Measurements from ENCODE around the gene FGF19. TPM values are rescaled to one million over a fixed set of nuclear protein-coding genes. Genes with fewer than 3 reads are reported as not detected.

The FGF19 gene, protein sequence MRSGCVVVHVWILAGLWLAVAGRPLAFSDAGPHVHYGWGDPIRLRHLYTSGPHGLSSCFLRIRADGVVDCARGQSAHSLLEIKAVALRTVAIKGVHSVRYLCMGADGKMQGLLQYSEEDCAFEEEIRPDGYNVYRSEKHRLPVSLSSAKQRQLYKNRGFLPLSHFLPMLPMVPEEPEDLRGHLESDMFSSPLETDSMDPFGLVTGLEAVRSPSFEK
- polyA plus RNA-seq (ENCODE audit: insufficient read length in 4 of 4): 1 to 10 TPM in 2 of 4 donors, under 1 TPM in 2; 0.62 to 1.7 (median 1.1) TPM

- DNase-seq (ENCODE audit: low read depth in 4 of 4, low spot score in 3 of 4): no peak
Measured at GRCh38 chr11:69703768-69704507, at the start of gene FGF19. Gene FGF19, minus strand, starts transcription at chr11:69704022. Its CDS starts 146 bp downstream, at chr11:69703876.

DNA sequence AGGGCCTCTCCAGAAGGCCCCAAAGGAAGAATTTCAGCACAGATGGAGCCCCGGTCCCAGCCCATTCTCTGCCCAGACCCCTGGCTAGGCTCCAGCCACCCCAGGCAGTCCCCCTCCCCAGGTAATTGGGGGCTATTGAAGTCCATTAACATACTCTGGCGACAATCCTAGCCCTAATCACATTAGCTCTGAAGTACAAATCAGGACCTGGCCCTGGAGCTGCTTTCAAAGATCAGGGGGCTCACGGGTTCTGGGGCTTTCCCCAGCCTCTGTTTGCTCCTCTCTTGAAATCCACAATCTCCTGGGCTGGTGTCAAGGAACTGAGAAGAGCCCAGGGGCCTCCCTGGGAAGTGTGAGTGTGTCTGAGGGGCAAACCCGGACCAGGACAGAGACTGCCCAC lies 49.1 kb upstream of the FGF19 start:
- DNase-seq (ENCODE audit: low read depth in 4 of 4, low spot score in 3 of 4): no peak

- no peak for DNase-seq (ENCODE audit: low read depth in 4 of 4, low spot score in 3 of 4)
Measured at GRCh38 chr11:69750875-69751597, 47.2 kb upstream of the FGF19 start.

DNA sequence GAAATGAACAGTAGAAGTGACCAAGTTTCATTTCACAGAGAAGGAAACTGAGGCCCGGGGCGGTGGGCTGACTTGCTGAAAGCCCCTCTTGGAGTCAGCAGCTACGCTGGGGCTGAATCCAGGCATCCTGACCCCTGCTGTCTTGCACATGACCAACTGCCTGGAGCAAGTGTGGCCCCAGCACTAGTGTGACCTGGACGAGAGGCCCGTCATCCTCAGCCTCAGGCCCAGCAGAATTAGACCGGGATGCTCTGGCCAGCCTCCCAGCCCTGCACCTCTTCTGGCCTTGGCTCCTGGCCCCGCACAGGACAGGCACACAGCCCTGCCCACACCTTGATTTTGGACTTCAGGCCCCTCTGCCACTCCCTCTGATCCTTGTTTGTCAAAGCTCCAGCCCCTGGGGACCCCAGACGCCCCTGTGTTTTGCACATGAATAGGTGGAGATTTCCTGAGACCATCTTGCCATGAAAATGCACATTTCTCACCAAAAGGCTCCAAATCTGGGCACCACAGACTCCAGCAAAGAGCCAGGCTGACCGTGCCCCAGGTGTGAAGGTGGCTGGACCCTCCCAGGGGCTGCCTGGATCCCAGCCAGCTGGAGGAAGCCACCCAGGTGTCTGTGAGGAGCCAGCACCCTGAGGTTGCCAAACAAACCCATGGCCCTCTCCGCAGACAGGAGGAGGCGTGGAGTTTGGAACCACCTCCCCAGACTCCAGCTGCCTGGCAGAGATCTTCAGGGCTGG lies 46.5 kb upstream of the FGF19 start:
- DNase-seq (ENCODE audit: low read depth in 4 of 4, low spot score in 3 of 4): no peak

GRCh38 chr11:69748637-69749036 lies 44.8 kb upstream of the FGF19 start:
- no peak for DNase-seq (ENCODE audit: low read depth in 4 of 4, low spot score in 3 of 4)

GRCh38 chr11:69746752-69747742 lies 43.2 kb upstream of the FGF19 start:
- DNase-seq (ENCODE audit: low read depth in 4 of 4, low spot score in 3 of 4): peak in 2 of 4 donors; percentile 7 to 9

GRCh38 chr11:69746140-69746539 lies 42.3 kb upstream of the FGF19 start:
- no peak for DNase-seq (ENCODE audit: low read depth in 4 of 4, low spot score in 3 of 4)

- no peak for DNase-seq (ENCODE audit: low read depth in 4 of 4, low spot score in 3 of 4)
Measured at GRCh38 chr11:69745201-69745600, 41.4 kb upstream of the FGF19 start.

- no peak for DNase-seq (ENCODE audit: low read depth in 4 of 4, low spot score in 3 of 4)
Measured at GRCh38 chr11:69744435-69744834, 40.6 kb upstream of the FGF19 start.

DNA sequence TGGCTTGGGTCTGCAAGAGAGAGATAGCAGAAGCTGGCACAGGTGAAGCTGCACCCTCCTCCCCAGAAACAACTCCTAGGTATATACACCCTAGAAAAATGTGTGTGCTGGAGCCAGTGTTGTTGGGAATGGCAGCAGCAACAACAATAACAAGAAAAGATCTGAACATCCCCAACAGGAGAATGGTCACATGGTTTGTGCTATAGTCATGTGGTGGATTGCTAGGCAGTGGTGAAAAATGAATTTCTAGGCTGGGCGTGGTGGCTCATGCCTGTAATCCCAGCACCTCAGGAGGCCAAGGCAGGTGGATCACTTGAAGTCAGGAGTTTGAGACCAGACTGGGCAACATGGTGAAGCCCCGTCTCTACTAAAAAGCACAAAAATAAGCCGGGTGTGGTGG lies 31.0 kb upstream of the FGF19 start:
- no peak for DNase-seq (ENCODE audit: low read depth in 4 of 4, low spot score in 3 of 4)

DNA sequence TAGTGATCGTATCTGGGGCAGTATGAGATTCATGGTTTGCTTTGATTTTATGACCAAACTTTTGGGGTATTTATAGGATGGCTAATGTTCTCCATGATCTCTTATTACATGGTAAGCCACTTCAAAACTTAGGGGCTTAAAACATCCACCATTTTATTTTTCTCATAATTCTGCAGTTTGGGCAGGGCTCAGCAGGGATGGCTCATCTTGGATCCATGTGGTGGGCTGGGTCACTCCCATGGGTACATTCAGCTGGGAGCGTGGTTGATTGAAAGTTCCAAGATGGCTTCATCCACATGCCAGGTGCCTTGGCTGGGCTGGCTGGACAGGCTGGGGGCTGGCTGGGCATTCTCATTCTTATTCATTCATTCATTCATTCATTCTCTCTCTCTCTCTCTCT lies 30.5 kb upstream of the FGF19 start:
- no peak for DNase-seq (ENCODE audit: low read depth in 4 of 4, low spot score in 3 of 4)

- no peak for DNase-seq (ENCODE audit: low read depth in 4 of 4, low spot score in 3 of 4)
Measured at GRCh38 chr11:69732910-69733309, 29.1 kb upstream of the FGF19 start.

GRCh38 chr11:69731110-69731509 lies 27.3 kb upstream of the FGF19 start:
- no peak for DNase-seq (ENCODE audit: low read depth in 4 of 4, low spot score in 3 of 4)

DNA sequence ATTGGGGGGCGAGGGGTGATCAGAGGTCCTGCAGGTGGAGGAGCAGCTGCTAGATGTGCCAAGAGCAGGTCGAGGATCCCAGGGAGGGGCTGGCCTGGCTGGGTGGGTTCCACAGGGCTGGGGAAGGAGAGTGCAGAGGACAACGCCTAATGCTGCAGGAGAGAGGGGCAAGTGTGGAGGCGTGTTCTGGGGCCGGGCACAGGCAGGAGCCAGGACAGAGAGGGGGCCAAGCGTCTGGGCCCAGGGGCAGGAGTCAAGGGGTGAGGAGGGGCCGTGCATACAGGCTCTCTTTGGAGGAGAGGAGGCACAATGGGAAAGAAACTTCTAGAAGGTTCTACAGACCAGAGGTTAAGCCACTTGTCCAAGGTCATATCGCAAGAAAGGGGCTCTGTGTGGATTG lies 26.7 kb upstream of the FGF19 start:
- DNase-seq (ENCODE audit: low read depth in 4 of 4, low spot score in 3 of 4): no peak

- no peak for DNase-seq (ENCODE audit: low read depth in 4 of 4, low spot score in 3 of 4)
Measured at GRCh38 chr11:69729252-69729651, 25.4 kb upstream of the FGF19 start.

- DNase-seq (ENCODE audit: low read depth in 4 of 4, low spot score in 3 of 4): no peak
Measured at GRCh38 chr11:69727266-69727665, 23.4 kb upstream of the FGF19 start.

GRCh38 chr11:69726481-69726880 lies 22.7 kb upstream of the FGF19 start:
- DNase-seq (ENCODE audit: low read depth in 4 of 4, low spot score in 3 of 4): no peak

DNA sequence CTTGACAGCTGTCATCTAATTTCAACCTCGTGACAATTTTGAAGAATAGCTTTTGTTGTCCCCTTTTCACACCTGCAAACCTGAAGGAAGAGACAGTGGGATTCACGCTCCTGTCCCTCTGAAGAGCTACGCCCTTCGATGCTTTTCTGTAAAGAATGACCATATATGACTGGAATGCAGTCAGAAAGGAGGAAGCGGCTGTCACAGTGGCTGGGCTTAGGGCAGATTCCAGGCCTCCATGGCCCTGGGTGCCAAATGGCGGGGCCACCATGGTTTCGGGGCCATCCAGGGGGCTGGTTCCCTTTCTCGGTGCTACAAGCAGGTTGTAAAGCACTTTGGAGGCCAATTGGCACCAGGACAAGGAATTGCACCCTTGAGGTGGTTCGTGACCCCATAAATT lies 22.2 kb upstream of the FGF19 start:
- no peak for DNase-seq (ENCODE audit: low read depth in 4 of 4, low spot score in 3 of 4)

DNA sequence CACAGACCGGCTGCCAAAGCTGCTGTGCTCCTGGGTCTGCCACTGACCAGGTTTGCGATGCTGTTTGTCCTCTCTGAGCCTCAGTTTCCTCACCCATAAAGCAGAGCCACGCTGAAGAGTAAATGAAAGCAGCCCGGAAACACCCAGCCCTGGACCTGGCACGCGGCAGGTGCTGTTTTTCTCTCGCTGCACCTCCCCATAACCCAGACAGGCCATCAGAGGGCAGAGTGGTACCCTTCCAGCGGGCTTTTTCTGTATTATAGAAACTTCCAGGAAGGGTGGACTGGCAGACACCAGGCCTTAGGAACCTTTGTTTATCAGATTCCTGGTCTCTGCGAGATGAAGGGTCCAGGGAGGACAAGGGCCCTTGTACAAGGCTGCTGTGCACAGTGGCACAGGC lies 17.9 kb upstream of the FGF19 start:
- no peak for DNase-seq (ENCODE audit: low read depth in 4 of 4, low spot score in 3 of 4)

- no peak for DNase-seq (ENCODE audit: low read depth in 4 of 4, low spot score in 3 of 4)
Measured at GRCh38 chr11:69721106-69721505, 17.3 kb upstream of the FGF19 start.

Data from right renal pelvis (tissue), 4 donors.